GM19438 (cell line): ENCODE data around the gene BARD1.
"Not testable (repeated sequence)": the region's sequence is repeated elsewhere in the genome, so short reads cannot be mapped to it uniquely, and the experiment has no call there.

Experiments
- ATAC-seq: cut with Tn5 transposase; IDR thresholded peaks from one replicate; pipeline ENCODE4 v1.9.1; 2021; ENCODE audit warnings: low read depth; ENCODE audit not compliant: unreplicated experiment

Gene BARD1

GRCh38 chr2:214808981-214809750 lies at the start of gene BARD1:
TSS of gene BARD1 (minus strand) at chr2:214809683. CDS start at chr2:214809569, 114 bp downstream.
- peak; percentile 33 for ATAC-seq

DNA sequence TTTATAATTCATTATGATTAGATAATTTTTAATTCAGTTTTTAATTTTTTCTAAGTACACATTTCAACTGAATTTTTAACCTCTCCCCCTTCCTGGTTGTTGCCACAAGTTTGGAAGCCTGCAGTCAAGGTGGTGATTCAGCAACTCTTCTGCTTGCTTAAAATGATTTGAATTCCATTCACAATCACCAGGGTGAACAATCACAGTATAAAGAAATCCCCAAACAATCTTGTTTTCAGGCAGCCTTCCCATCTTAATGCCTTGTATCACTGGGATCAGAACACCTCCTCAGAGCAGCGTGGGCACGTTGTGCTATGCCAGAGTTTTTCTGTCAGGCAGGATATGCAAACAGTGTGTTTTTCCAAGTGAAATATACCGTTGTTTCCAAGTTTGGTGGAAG lies 46.7 kb upstream of the BARD1 start:
- no peak for ATAC-seq

- ATAC-seq = no peak
These were observed 44.4 kb upstream of the BARD1 start for GRCh38 chr2:214853906-214854305.

DNA sequence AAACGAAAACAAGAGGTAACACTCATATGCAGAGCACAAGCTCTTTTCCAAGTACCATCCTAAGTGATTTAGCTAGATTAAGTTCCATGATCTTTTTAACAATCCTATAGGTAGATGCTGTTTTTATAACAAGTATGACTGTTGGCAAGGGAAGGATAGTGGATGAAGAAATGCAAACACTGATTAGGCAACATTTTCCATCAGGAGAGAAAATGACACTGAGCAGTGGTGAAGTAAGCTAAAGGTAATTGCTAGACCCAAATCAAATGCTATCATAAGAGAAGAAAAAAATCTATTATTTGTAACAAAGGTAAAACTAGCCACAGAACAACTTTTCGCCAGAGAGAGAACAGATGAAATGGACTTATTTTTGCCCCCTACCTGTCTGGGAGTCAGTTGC lies 34.3 kb upstream of the BARD1 start:
- ATAC-seq = no peak

- peak; percentile 92 for ATAC-seq
These were observed 30.0 kb upstream of the BARD1 start for GRCh38 chr2:214839464-214839863.

- no peak for ATAC-seq
These were observed 28.0 kb upstream of the BARD1 start for GRCh38 chr2:214837466-214837865.

GRCh38 chr2:214836568-214836967 lies 27.1 kb upstream of the BARD1 start:
- no peak for ATAC-seq

DNA sequence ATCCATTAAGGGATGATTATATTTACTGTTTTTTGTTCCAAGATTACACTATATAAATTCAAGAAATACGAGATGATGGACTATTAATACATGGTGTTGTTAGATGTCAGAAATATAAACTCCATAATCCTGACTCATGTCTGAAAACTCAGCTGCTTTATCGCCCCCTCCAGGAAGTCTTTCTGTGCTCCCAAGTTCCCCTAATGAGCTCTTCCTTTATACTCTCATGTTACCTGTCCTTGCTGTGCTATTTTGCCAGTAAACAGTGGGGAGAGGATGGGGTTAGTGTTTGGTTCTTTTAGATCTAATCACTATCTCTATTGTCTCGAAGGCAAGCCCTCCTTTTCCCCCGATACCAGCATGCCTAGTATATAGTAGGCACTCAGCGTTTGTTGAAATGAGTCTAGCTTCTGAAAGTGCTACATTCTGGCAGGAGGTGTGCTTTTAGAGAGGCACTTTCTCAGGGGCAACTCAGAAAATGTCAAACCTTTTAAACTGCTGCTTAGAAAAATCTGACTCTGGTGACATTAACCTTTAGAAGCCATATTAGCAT lies 21.4 kb upstream of the BARD1 start:
- no peak for ATAC-seq

GRCh38 chr2:214816008-214816533 lies 6.6 kb upstream of the BARD1 start:
- no peak for ATAC-seq

DNA sequence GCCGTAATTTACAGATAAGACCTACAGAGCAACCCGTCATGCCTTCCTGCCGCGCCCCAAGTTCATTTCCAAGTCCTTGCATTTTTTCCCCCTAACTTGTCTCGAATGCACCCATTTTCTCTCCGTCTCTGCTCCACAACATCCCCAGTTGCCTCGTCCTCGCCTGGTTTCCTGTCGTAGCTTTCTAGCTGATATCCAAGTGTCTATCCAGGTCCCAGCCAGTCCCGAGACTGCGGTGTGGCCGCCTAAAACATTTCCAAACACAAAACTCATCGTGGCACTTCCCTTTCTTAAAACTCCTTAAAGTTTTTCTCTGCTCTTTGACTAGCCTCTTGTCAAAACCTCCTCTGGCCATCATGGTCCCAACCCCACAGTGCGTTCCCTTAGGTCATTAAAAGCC lies 1.2 kb upstream of the BARD1 start:
- no peak for ATAC-seq

- ATAC-seq = peak; percentile 72
These were observed 475 bp upstream of the BARD1 start for GRCh38 chr2:214809751-214810564.

DNA sequence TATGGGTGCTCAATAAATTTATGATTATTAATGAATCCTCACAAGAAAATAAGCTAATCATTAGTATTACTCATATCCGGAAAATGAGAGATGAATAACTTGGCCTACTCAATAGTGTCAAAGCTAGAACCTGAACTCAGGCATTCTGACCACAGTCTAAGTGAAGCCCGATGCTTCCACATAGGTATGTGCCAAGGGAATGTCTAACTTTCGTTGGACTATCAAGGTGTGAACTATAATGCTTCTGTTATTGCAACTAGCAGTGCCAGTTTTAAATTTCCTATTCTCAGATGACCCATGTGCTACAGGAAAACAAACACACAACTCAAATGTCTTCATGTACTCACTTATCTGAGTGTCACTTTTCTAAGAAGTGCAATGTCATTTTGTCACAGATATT lies 1.8 kb downstream of the BARD1 start:
- ATAC-seq = no peak

- no peak for ATAC-seq
These were observed 7.6 kb downstream of the BARD1 start for GRCh38 chr2:214801768-214802397.

- no peak for ATAC-seq
These were observed 8.4 kb downstream of the BARD1 start for GRCh38 chr2:214801068-214801467.

DNA sequence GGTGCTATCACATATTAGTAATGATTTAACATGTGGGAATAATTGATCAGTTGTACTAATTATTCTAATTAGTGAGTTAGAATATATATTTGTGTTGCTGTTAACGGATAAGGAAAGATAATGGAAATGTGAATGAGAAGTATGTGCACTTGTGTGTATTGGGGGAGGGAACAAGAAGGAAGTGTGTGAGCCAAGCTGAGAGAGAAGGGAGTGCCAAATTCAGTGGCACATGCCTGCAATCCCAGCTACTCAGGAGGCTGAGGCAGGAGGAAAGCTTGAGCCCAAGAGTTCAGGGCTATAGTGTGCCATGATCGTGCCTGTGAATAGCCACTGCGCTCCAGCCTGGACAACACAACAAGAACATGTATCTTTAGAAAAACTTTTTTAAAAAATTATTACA lies 9.3 kb downstream of the BARD1 start:
- ATAC-seq = no peak

DNA sequence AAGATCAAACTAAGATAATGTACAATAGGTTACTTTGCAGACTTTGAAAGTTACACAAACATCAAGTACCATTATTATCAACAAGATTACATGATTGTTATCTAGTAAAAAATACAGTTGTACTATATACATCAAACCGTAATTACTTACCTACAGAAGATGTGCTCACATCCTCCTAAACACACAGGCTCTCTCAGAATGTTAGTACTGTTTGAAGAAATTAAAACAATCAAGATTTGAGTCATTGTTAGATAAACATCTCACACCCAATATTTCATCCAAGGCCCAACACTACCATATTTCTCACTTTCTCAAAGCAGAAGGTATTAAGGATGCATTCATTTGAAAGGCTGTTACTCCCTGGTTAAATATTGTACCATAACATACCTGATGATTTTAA lies 12.6 kb downstream of the BARD1 start:
- no peak for ATAC-seq

DNA sequence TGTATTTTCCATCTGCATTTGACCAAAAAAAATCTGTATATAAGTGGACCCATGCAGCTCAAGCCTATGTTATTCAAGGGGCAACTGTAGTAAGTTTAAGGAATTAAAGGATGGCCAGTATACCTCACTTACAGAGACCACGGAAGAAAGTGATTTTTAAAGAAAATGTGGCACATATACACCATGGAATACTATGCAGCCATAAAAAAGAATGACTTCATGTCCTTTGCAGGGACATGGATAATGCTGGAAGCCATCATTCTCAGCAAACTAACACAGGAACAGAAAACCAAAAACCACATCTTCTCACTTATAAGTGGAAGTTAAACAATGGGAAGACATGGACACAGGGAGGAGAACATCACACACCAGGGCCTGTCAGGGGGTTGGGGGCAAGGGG lies 26.3 kb downstream of the BARD1 start:
- not testable (repeated sequence) for ATAC-seq

- no peak for ATAC-seq
These were observed 26.8 kb downstream of the BARD1 start for GRCh38 chr2:214782671-214783070.

DNA sequence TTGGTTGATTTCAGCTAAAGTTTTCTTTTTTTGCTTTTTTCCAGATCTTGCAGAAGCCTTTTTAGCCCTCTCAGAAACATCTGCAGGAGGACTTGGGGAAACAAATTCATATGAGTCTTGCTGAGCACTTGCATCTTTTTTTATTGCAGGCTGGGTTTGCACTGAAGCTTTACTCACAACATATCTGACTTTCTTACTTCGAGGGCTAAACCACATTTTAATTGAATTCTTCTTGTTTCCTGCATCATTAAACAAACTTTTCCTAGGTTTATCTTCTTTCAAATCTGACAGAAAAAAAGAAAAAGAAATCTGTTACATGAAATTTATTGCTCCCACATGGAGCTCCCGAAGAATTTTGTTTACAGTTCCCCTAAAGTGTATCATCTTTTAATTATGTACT lies 28.3 kb downstream of the BARD1 start:
- ATAC-seq = no peak

GRCh38 chr2:214775971-214776370 lies 33.5 kb downstream of the BARD1 start:
- ATAC-seq = no peak

DNA sequence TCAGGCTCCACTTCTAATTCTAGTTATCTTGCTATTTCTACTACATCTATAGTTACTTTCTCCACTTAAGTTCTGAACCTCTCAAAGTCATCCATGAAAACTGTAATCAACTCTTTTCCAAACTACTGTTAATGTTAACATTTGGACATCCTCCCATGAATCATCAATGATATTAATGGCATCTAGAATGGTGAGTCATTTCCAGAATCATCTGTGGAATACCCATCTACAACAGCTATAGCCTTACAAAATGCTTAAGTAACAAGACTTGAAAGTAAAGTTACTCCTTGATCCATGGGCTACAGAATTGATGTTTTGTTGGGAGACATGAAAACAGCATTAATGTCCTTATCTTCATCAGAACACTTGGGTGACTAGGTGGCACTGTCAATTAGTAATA lies 35.4 kb downstream of the BARD1 start:
- no peak for ATAC-seq
